ENCODE results near the gene HMCN2. TPM values are rescaled to one million over a fixed set of nuclear protein-coding genes. Genes with fewer than 3 reads are reported as not detected.
A peak's percentile ranks its signal among the peaks of the same experiment; 100 is the strongest.

The HMCN2 gene
- total RNA-seq, 1 donor from 2014 or later = 0.15 TPM

GRCh38 chr9:130325921-130326320 is 60.4 kb downstream of the HMCN2 start:
- H3K27ac Mint-ChIP-seq = no peak overlapping the region
- H3K36me3 Mint-ChIP-seq = no peaks in the 10 kb centered on the region

GRCh38 chr9:130327070-130327780 is 61.7 kb downstream of the HMCN2 start:
- TF ChIP-seq CTCF (IDR thresholded peaks at IDR 0.05) (peak; percentile 60), EZH2 (IDR thresholded peaks at IDR 0.05) (no peak), EZH2phosphoT487 (IDR thresholded peaks at IDR 0.05) (no peak)
- peaks cover 8% of the 10 kb centered on the region for H3K4me1 ChIP-seq
- H3K36me3 ChIP-seq = no peaks in the 10 kb centered on the region
- no peak overlapping the region for H3K4me2 ChIP-seq
- Mint-ChIP-seq H3K4me1 (peaks cover 11% of the 10 kb centered on the region), H3K4me3 (no peak overlapping the region), H3K27me3 (ENCODE audit: insufficient read depth, low read depth) (peaks cover 16% of the 10 kb centered on the region), H3K36me3 (no peaks in the 10 kb centered on the region), H3K9me3 (no peaks in the 10 kb centered on the region), H3K27ac (no peak overlapping the region)
- no peak overlapping the region for H3K27ac ChIP-seq
- no peak overlapping the region for H3K4me3 ChIP-seq
- H3K9me3 ChIP-seq (ENCODE audit: low read depth) = no peaks in the 10 kb centered on the region
- no peak overlapping the region for H3K9ac ChIP-seq
- H3K79me2 ChIP-seq (ENCODE audit: low read depth) = no peaks in the 10 kb centered on the region
- no peaks in the 10 kb centered on the region for H3F3A ChIP-seq (ENCODE audit: low read depth)
- no peaks in the 10 kb centered on the region for H4K20me1 ChIP-seq (ENCODE audit: low read depth)
- DNase-seq (ENCODE audit: low spot score) = peak; percentile 61
- H2AFZ ChIP-seq (replicated peaks) = no peak overlapping the region
- no peaks in the 10 kb centered on the region for H3K27me3 ChIP-seq

More at GRCh38 chr9:130325921-130326320, 60.4 kb downstream of the HMCN2 start:
- Histone ChIP-seq H3K4me1 (no peaks in the 10 kb centered on the region), H4K20me1 (ENCODE audit: low read depth) (no peaks in the 10 kb centered on the region), H3K27ac (no peak overlapping the region), H3K27me3 (no peaks in the 10 kb centered on the region), H2AFZ (replicated peaks) (no peak overlapping the region), H3K4me2 (no peak overlapping the region), H3K9ac (no peak overlapping the region), H3K4me3 (no peak overlapping the region), H3K9me3 (ENCODE audit: low read depth) (no peaks in the 10 kb centered on the region), H3K36me3 (no peaks in the 10 kb centered on the region), H3K79me2 (ENCODE audit: low read depth) (no peaks in the 10 kb centered on the region), H3F3A (ENCODE audit: low read depth) (no peaks in the 10 kb centered on the region)
- Mint-ChIP-seq H3K4me1 (peaks cover 13% of the 10 kb centered on the region), H3K9me3 (no peaks in the 10 kb centered on the region), H3K27me3 (ENCODE audit: insufficient read depth, low read depth) (peaks cover 17% of the 10 kb centered on the region), H3K4me3 (no peak overlapping the region)
- TF ChIP-seq EZH2phosphoT487 (IDR thresholded peaks at IDR 0.05) (no peak), CTCF (IDR thresholded peaks at IDR 0.05) (no peak), EZH2 (IDR thresholded peaks at IDR 0.05) (no peak)
- DNase-seq (ENCODE audit: low spot score) = no peak

- Histone ChIP-seq H3K27ac (no peak overlapping the region), H3K9ac (no peak overlapping the region), H3K27me3 (no peaks in the 10 kb centered on the region), H4K20me1 (ENCODE audit: low read depth) (no peaks in the 10 kb centered on the region), H3K4me3 (no peak overlapping the region), H3K36me3 (no peaks in the 10 kb centered on the region), H3K4me1 (peaks cover 8% of the 10 kb centered on the region), H3F3A (ENCODE audit: low read depth) (no peaks in the 10 kb centered on the region), H2AFZ (replicated peaks) (no peak overlapping the region), H3K9me3 (ENCODE audit: low read depth) (no peaks in the 10 kb centered on the region), H3K4me2 (no peak overlapping the region), H3K79me2 (ENCODE audit: low read depth) (no peaks in the 10 kb centered on the region)
- Mint-ChIP-seq H3K9me3 (no peaks in the 10 kb centered on the region), H3K4me3 (no peak overlapping the region), H3K27ac (no peak overlapping the region), H3K27me3 (ENCODE audit: insufficient read depth, low read depth) (peaks cover 21% of the 10 kb centered on the region), H3K4me1 (peaks cover 11% of the 10 kb centered on the region), H3K36me3 (no peaks in the 10 kb centered on the region)
- DNase-seq (ENCODE audit: low spot score) = no peak
- no peak for TF ChIP-seq EZH2phosphoT487 (IDR thresholded peaks at IDR 0.05)
- no peak for TF ChIP-seq EZH2 (IDR thresholded peaks at IDR 0.05)
- TF ChIP-seq CTCF (IDR thresholded peaks at IDR 0.05) = no peak
Measured at GRCh38 chr9:130327781-130328348, 62.3 kb downstream of the HMCN2 start.

All from neural progenitor cell (in vitro differentiated cells).